ENCODE results near the gene CBFB. TPM values are rescaled to one million over a fixed set of nuclear protein-coding genes. Genes with fewer than 3 reads are reported as not detected.

CBFB gene
- total and polyA plus RNA-seq, 2 of the 13 experiments (the other 11 are each of a cell fraction or from before 2014, with no cell fraction given) = 22.1 to 70.8 TPM

- TF ChIP-seq FOXO1 (CRISPR knock-in tag; IDR thresholded peaks at IDR 0.05) = peak; percentile 82; the same call in 1 of the 2 replicates
- TF ChIP-seq GLMP (CRISPR knock-in tag; IDR thresholded peaks at IDR 0.05; ENCODE audit: borderline replicate concordance) = no peak
- no peak for TF ChIP-seq ELF1 (CRISPR knock-in tag; IDR thresholded peaks at IDR 0.05)
- TF ChIP-seq ZNF512B (CRISPR knock-in tag; IDR thresholded peaks at IDR 0.05; ENCODE audit: borderline replicate concordance) = no peak
- peak; percentile 51; the same call in 1 of the 2 replicates for TF ChIP-seq HOMEZ (CRISPR knock-in tag; IDR thresholded peaks at IDR 0.05; ENCODE audit: low read depth)
- TF ChIP-seq IKZF5 (CRISPR knock-in tag; IDR thresholded peaks at IDR 0.05) = peak; percentile 39; the same call in 1 of the 2 replicates
- 0 out of 2 replicates have a peak, but pooled peaks have one; percentile 65 for TF ChIP-seq ZNF556 (CRISPR knock-in tag; IDR thresholded peaks at IDR 0.05; ENCODE audit: borderline replicate concordance)
- TF ChIP-seq KDM1A (CRISPR knock-in tag; IDR thresholded peaks at IDR 0.05) = no peak
- no peak for TF ChIP-seq NFE2L2 (IDR thresholded peaks at IDR 0.05; ENCODE audit: low read length)
- no peak for TF ChIP-seq SMARCC2 (IDR thresholded peaks at IDR 0.05)
- TF ChIP-seq MXI1 (IDR thresholded peaks at IDR 0.05; ENCODE audit: borderline replicate concordance, low read depth, low read length) = no peak
- TF ChIP-seq USF2 (IDR thresholded peaks at IDR 0.05; ENCODE audit: low read depth, low read length) = no peak
- TF ChIP-seq USF2 (CRISPR knock-in tag; IDR thresholded peaks at IDR 0.05; ENCODE audit: borderline replicate concordance) = no peak
- peak; percentile 57; the same call in 1 of the 2 replicates for TF ChIP-seq ZBTB20 (CRISPR knock-in tag; IDR thresholded peaks at IDR 0.05; ENCODE audit: borderline replicate concordance, low read depth)
- TF ChIP-seq MAX (IDR thresholded peaks at IDR 0.05) = 0 out of 2 replicates have a peak, but pooled peaks have one; percentile 13
- no peak for TF ChIP-seq SRY (CRISPR knock-in tag; IDR thresholded peaks at IDR 0.05)
- TF ChIP-seq ZNF354B (CRISPR knock-in tag; IDR thresholded peaks at IDR 0.05) = no peak
- no peak for TF ChIP-seq ZNF234 (CRISPR knock-in tag; conservative IDR thresholded peaks at IDR 0.05)
- TF ChIP-seq SOX13 (IDR thresholded peaks at IDR 0.05) = no peak
- TF ChIP-seq SOX13 (CRISPR knock-in tag; conservative IDR thresholded peaks at IDR 0.05 in 1 of 2, IDR thresholded peaks at IDR 0.05 in 1 of 2) = peak in 1 of 2 experiments; percentile 97; a peak in 2 of 4 replicates
- TF ChIP-seq ZMAT3 (CRISPR knock-in tag; conservative IDR thresholded peaks at IDR 0.05) = no peak
Measured at GRCh38 chr16:66996324-66996982, 32.5 kb upstream of the CBFB start (continued).
